ENCODE measurements around the gene RNU1-1.
A peak's percentile ranks its signal among the peaks of the same experiment; 100 is the strongest.
"Not testable (repeated sequence)": the region's sequence is repeated elsewhere in the genome, so short reads cannot be mapped to it uniquely, and the experiment has no call there.

Gene RNU1-1

DNA sequence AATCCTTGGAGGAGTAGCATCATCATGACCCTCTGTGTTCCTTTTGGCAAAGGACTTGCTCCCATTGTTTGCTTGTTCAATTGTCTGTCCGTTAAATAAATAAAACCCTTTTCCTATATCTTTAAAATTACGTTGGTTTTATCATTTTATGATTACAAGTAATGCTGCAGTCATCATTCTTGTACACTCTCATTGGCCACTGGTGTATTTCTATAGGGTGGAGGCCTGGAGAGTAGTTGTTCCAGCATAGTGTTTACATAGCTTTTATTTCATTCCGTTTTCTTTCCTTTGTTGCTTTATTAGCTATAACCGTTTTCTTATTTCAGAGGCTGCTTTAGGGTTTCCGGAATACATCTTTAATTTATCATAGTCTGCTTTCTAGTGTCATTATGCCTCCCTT lies 7.6 kb upstream of the RNU1-1 start:
- DNase-seq (ENCODE audit: low spot score) = not testable (repeated sequence)

- no peak for DNase-seq (ENCODE audit: low spot score)
Observed at GRCh38 chr1:16521288-16521583, 7.2 kb upstream of the RNU1-1 start.

- DNase-seq (ENCODE audit: low spot score) = not testable (repeated sequence)
Observed at GRCh38 chr1:16520435-16521287, 6.6 kb upstream of the RNU1-1 start.

DNA sequence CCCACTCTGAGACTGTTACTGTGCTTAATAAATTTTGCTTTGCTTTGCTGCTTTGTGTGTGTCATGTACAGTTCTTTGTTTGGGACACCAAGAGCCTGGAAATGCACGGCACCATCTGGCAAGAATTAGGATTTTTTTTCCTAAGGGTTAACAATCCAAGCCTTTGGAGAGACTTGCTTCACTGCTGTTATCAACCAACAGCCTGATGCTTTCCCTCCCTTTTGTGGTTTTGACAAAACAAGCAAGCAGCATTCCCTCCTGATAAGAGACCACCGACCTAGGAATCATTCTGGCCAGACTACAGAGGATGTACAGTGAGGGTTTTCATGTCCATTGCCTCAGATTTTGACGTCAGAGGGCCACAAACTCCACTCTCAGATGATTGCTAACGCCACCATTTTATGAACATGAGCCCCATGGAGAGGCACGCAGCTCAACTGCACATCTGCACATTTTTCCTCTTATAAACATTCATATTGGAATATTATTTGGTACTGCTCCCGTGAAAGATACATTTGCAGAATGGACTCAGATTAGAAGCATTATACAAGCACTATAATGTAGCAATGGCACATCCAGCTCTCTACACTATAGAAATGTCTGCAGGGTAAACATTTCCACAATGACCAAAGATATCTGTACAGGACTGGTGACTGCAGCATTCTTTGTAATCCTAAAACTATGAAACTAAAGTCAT lies 5.3 kb upstream of the RNU1-1 start:
- not testable (repeated sequence) for DNase-seq (ENCODE audit: low spot score)

DNA sequence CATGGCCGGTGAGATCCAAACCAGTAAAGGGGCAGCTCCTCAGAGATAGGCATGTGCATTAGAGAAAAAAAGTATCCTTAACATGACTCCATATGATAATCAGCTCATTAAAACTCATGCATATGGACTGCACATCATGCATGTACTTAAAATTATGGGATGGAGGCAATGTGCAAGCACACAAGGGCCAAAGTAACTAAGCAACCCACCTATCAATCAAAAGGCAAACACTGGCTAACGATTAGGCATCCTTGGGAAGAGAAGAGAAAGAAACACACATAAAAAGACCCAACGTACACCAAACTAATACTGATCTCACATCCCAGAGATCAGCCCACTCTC lies 4.8 kb upstream of the RNU1-1 start:
- not testable (repeated sequence) for DNase-seq (ENCODE audit: low spot score)

DNA sequence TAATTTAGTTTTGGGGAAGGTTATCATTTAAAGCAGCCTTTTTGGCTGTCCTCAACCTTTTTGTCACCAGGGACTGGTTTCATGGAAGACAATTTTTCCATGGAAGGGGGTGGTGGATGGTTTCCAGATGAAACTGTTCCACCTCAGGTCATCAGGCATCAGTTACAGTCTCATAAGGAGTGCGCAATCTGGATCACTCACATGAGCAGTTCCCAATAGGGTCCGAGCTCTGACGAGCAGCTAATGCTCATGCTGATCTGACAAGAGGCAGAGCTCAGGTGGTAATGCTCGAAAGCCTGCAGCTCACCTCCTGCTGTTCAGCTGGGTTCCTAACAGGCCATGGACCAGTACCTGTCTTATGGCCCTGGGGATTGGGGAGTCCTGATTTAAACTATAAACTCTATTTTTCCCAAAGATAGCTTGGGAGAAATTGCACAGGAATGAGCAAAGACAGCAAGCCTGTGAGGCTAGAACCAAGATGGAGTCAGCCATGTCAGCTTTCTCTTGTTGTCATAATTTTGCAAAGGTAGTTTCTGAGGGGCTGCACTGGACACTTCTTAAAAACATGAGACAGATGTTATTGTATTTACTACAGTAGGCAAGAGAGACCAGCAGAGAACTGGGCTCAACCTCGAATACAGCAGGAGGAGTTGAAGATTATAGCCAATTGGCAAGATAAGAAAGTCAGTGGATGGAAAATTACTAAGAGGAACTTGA lies 2.8 kb upstream of the RNU1-1 start:
- not testable (repeated sequence) for DNase-seq (ENCODE audit: low spot score)

DNA sequence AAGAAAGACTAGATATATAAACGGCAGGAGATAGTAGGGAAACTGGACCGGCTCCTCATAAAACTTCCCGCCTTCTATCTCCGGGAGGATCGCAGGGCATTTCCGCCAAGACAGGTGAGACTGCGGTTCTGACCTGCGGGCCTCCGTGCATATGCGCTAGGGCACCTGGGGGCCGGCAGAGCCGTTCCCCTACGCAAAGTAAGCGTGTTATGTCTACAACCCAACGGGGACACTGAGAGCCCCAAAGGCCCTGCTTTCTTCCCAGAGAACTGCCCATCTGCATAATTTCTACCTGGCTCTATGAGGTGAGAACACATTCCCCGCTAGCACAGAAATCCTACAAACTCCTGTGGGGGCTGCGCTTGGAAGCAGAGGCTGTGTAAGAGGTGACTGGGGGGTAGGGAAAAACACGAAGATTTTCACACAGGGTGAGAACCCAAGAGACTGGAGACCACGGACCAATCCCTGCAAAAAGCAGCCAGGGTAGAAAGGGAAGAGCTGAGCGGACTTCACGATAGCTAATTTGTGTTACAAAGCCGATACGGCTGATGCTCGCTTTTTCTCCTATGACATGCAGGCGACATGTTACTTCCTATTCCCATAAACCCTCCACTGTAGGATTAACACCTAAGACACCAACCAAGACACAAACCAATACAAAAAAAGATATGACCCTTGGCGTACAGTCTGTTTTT lies 526 bp downstream of the RNU1-1 start:
- DNase-seq (ENCODE audit: low spot score) = peak; percentile 71

DNA sequence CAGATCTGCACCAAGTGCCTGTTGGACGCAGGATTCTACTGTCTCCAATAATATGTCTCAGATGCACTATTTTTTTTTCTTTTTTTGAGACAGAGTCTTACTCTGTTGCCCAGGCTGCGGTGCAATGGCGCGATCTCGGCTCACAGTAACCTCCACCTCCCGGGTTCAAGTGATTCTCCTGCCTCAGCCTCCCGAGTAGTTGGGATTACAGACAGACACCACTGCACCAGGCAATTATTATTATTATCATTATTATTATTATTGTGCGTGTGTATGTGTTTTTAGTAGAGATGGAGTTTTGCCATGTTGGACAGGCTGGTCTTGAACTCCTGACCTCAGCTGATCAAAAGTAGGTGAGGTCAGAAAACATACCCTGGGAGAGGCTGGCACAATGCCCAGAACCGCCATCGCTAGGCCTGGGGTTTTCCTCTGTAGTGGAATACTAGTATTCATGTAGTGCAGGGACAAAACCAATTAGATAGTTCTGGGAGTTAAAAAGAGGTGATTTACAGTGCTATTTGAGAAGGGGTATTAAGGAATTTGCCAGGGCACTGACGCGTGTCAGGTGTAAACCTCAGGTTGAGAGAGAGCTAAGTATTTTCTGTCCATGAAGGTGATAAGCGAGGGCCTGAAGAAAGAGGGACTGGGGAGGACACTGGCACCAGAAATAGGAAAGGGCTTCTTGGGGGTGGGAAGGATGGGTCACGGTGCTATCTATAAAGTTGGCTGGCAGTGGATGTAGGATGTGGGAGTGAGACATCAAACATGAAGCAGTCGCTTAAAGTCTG lies 1.3 kb downstream of the RNU1-1 start:
- not testable (repeated sequence) for DNase-seq (ENCODE audit: low spot score)

DNA sequence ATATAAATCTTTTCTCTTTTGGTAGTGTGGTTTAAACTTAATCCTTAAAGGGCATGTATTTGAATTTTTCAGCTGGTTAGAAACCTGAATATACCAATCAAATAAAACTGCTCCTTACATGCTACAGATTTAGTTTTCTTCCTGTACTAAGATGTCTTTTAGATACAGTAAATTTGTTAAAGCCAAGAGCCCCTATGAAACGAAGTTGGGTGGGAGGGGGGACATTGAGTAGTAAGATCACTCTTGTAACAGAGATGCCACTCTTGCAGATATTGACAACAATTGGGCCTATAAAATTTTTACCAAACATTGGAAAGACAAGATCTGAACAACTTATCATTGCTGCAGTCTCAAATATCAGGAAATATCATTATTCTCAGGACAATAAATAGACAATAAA lies 2.2 kb downstream of the RNU1-1 start:
- DNase-seq (ENCODE audit: low spot score) = not testable (repeated sequence)

DNA sequence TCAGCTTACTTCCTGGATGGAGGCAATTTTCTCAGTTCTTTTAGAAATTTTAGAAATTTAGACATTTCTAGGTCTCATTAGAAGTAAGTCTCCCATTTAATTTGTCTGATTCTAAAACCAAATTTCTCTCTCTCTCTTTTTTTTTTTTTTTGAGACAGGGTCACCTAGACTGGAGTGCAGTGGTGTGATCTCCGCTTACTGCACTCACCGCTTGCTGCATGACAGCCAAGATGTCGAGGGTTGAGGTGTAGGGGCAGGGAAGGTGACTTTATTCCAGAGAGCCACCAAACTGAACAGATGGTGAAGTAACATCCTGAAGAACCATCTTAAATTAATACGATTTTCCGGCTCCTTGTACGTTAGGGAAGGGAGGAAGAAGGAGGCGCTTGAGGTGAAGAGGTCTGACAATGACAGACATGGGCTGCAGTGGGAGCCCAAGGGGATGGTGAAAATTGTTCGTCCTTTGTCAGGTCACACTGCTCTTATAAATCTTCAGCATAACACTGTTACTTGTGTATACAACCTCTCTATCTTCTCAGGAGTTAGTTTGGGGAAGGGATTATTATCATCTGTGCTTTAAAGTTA lies 5.1 kb downstream of the RNU1-1 start:
- DNase-seq (ENCODE audit: low spot score) = not testable (repeated sequence)

DNA sequence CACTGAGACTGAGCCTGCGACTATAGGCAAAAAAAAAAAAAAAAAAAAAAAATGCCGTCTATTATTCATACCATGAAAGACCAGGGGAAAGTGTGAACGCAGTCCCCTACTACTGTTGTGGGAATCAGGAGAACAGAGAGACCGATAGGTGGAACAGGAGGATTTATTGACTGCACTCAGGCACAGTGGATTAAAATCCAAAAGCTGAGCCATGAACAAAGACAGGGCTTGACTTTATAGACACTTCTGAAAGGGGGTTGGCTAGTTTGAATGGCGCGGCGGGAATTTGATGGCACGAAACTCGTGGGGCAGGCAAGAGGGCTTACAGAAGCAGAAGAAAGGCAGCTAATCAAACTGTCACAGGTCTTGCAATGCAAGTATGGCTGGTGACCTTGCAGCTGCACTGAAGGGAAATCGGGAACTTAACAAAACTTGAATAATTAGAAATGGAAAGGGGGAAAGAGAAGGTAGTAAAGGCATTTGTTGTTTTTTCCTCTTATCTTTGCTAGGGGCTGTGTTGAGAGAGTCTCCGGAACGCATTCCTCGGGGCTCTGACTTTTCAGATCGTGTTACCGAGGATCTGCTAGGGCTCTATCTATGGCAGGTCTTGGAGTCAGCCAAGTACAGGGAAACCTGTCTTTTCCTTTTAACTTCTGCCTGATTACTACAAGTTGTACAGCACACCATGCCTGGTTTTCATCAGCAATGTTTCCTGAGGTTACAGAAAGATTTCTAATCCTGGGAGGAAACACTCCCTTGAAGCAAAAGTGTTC lies 7.5 kb downstream of the RNU1-1 start:
- DNase-seq (ENCODE audit: low spot score) = not testable (repeated sequence)

- DNase-seq (ENCODE audit: low spot score) = not testable (repeated sequence)
Observed at GRCh38 chr1:16505870-16506269, 8.2 kb downstream of the RNU1-1 start.

DNA sequence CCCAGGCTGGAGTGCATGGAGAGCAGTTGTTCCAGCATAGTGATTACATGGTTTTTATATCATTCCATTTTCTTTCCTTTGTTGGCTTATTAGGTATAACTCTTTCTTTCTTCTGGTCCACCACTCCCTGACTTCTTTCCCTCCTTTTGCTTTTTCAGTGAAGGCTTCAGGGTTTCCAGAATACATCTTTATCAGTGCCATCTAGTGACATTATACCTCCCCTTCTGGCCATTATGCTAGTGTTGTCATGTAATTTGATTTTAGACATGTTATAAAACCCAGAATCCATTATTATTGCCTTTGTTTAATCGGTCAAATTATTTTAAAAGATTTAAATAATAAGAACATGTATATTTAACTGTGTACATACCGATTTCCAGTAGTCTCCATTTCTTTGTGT lies 10.6 kb downstream of the RNU1-1 start:
- DNase-seq (ENCODE audit: low spot score) = no peak

DNA sequence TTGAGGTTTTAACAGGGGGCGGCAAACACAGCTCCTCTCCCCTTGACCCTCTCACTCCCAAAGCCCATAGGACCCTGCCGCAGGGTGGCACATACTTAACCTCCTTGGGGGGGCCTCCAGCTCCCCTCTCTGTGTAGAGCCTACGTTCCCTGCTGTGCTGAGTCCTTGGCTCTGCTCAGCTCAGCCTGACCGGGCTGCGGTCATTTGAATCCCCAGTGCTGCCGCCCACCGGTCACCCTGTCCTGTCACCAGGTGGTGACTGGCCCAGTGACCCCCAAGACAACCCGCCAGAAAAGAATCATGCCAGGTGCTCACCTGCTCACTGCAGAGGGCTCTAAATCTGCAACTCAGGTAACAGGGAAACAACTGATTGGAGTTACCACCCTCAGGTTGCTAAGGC lies 12.6 kb downstream of the RNU1-1 start:
- not testable (repeated sequence) for DNase-seq (ENCODE audit: low spot score)

- not testable (repeated sequence) for DNase-seq (ENCODE audit: low spot score)
Observed at GRCh38 chr1:16500975-16501374, 13.1 kb downstream of the RNU1-1 start.

GRCh38 chr1:16500466-16500865 lies 13.6 kb downstream of the RNU1-1 start:
- not testable (repeated sequence) for DNase-seq (ENCODE audit: low spot score)

GRCh38 chr1:16498573-16499413 lies 15.3 kb downstream of the RNU1-1 start:
- peak; percentile 87 for DNase-seq (ENCODE audit: low spot score)

- DNase-seq (ENCODE audit: low spot score) = not testable (repeated sequence)
Observed at GRCh38 chr1:16498047-16498446, 16.0 kb downstream of the RNU1-1 start.

GRCh38 chr1:16497474-16497904 lies 16.6 kb downstream of the RNU1-1 start:
- DNase-seq (ENCODE audit: low spot score) = peak; percentile 32

Data from putamen (tissue), 1 donor.